Tibial artery (tissue), 4 donors: ENCODE data around the gene APCDD1.

Experiments
- DNase-seq, 2 donors: peaks; one replicate each; pipeline ENCODE4 v3.0.0-alpha.2; 2019
- H3K27ac ChIP-seq, 2 donors: fragments of 200-600 bp; sonication (generic) in 1 of 2; 1 replicate in 1 of 2; 2 replicates in 1 of 2; pipeline ENCODE4 v1.5.1; 2018 to 2019; ENCODE audit warnings: mild to moderate bottlenecking in 1 of 2
- H3K27me3 ChIP-seq, 2 donors: fragments of 200-600 bp; sonication (generic) in 1 of 2; one replicate each; pipeline versions ENCODE4 v1.5.1 to v1.6.0; 2016 to 2019
- H3K36me3 ChIP-seq, 3 donors: fragments of 200-600 bp; sonication (generic) in 2 of 3; one replicate each; pipeline ENCODE4 v1.5.1; 2016 to 2019; ENCODE audit warnings: mild to moderate bottlenecking in 2 of 3
- H3K4me1 ChIP-seq, 4 donors: fragments of 200-600 bp; sonication (generic) in 2 of 4; 1 replicate in 3 of 4; 2 replicates in 1 of 4; pipeline ENCODE4 v1.5.1; 2016 to 2019
- H3K4me3 ChIP-seq, 2 donors: fragments of 200-600 bp; sonication (generic) in 1 of 2; 1 replicate in 1 of 2; 2 replicates in 1 of 2; pipeline ENCODE4 v1.5.1; 2018 to 2019; ENCODE audit warnings: mild to moderate bottlenecking in 2 of 2
- H3K9me3 ChIP-seq, 3 donors: fragments of 200-600 bp; sonication (generic) in 1 of 3; one replicate each; pipeline ENCODE4 v1.5.1; 2016 to 2019
- CTCF ChIP-seq, 2 experiments: fragments of 200-600 bp in 1 of 2; fragments of 450-650 bp in 1 of 2; IDR thresholded peaks; one replicate each; pipeline ENCODE4 v1.5.1; 2017 to 2019; ENCODE audit warnings: antibody characterized with exemption in 2 of 2, mild to moderate bottlenecking in 1 of 2, moderate library complexity in 1 of 2
- intact Hi-C: fragments of 100-400 bp; cut with DNase I; formaldehyde crosslinking; loops from one replicate; pipeline ENCODE4 v1.15.0; 2023; ENCODE audit warnings: low total_unique reads

APCDD1 gene

GRCh38 chr18:10476338-10476791 lies 21.9 kb downstream of the APCDD1 start:
- Histone ChIP-seq H3K36me3 (peaks cover 11 to 18% (median 15%) of the 10 kb centered on the region in 3 donors), H3K9me3 (no peaks in the 10 kb centered on the region), H3K4me1 (peaks cover 0 to 22% (median 17%) of the 10 kb centered on the region in 4 donors), H3K27me3 (no peaks in the 10 kb centered on the region), H3K27ac (no peak overlapping the region), H3K4me3 (no peak overlapping the region)
- TF ChIP-seq CTCF (IDR thresholded peaks at IDR 0.05) = no peak
- DNase-seq = no peak
- intact Hi-C loops = no loop called here

- Histone ChIP-seq H3K4me3 (no peak overlapping the region), H3K27ac (no peak overlapping the region), H3K36me3 (peaks cover 4 to 9% (median 6%) of the 10 kb centered on the region in 3 donors), H3K4me1 (peaks cover 0 to 22% (median 17%) of the 10 kb centered on the region in 4 donors), H3K9me3 (no peaks in the 10 kb centered on the region), H3K27me3 (no peaks in the 10 kb centered on the region)
- intact Hi-C loops = no loop called here
- DNase-seq = no peak
- no peak for TF ChIP-seq CTCF (IDR thresholded peaks at IDR 0.05)
These were observed 22.9 kb downstream of the APCDD1 start for GRCh38 chr18:10477121-10477862.

GRCh38 chr18:10477863-10478260 lies 23.4 kb downstream of the APCDD1 start:
- no peaks in the 10 kb centered on the region for H3K9me3 ChIP-seq
- no peak for TF ChIP-seq CTCF (IDR thresholded peaks at IDR 0.05)
- H3K4me1 ChIP-seq = peaks cover 0 to 22% (median 17%) of the 10 kb centered on the region in 4 donors
- intact Hi-C loops = no loop called here
- peaks cover 0 to 7% (median 6%) of the 10 kb centered on the region in 3 donors for H3K36me3 ChIP-seq
- DNase-seq = no peak
- no peak overlapping the region for H3K4me3 ChIP-seq
- no peaks in the 10 kb centered on the region for H3K27me3 ChIP-seq
- H3K27ac ChIP-seq = no peak overlapping the region

GRCh38 chr18:10481831-10482230 lies 27.4 kb downstream of the APCDD1 start:
- Histone ChIP-seq H3K9me3 (no peaks in the 10 kb centered on the region), H3K4me1 (peaks cover 0 to 8% (median 5%) of the 10 kb centered on the region in 4 donors), H3K27ac (no peak overlapping the region), H3K27me3 (no peaks in the 10 kb centered on the region), H3K4me3 (no peak overlapping the region), H3K36me3 (peaks cover 0 to 31% (median 10%) of the 10 kb centered on the region in 3 donors)
- intact Hi-C loops = no loop called here
- DNase-seq = no peak
- no peak for TF ChIP-seq CTCF (IDR thresholded peaks at IDR 0.05)

- H3K4me1 ChIP-seq = peaks cover 0 to 2% (median under 1%) of the 10 kb centered on the region in 4 donors
- H3K4me3 ChIP-seq = no peak overlapping the region
- no peaks in the 10 kb centered on the region for H3K27me3 ChIP-seq
- no peak for TF ChIP-seq CTCF (IDR thresholded peaks at IDR 0.05)
- no peak overlapping the region for H3K27ac ChIP-seq
- no peak for DNase-seq
- no peaks in the 10 kb centered on the region for H3K9me3 ChIP-seq
- intact Hi-C loops = no loop called here
- peaks cover 4 to 38% (median 16%) of the 10 kb centered on the region in 3 donors for H3K36me3 ChIP-seq
These were observed 28.0 kb downstream of the APCDD1 start for GRCh38 chr18:10482363-10482984.
